OCI-M2 (cell line): ENCODE results near the gene SLC29A1.
A peak's percentile ranks its signal among the peaks of the same experiment; 100 is the strongest.
"Not testable (repeated sequence)": the region's sequence is repeated elsewhere in the genome, so short reads cannot be mapped to it uniquely, and the experiment has no call there.

Experiments used
- DNase-seq: peaks from one replicate; lab custom pipeline; 2025; ENCODE audit not compliant: unreplicated experiment; lab: John Stamatoyannopoulos, UW

SLC29A1 gene

GRCh38 chr6:44193307-44193910 is 30.0 kb upstream of the SLC29A1 start:
- DNase-seq = no peak

DNA sequence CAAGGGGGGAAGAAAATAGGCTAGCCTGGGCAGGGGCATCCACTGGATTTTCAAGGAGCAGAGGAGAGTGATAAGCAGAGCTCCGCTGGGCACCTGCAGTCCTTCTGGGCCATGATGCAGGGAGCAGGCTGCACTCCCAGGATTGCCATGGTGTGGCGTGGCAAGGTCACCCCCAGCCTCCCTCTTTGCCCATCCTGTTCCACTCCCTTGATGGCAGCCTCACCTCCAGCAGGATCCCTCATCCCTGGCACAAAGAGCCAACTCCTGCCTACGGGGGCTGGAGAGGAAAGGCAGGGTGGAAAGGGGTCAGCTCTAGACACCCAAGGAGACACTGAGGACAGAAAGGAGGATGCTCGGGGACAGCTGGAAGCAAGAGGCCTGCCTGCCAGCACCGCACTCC is 29.1 kb upstream of the SLC29A1 start:
- no peak for DNase-seq

GRCh38 chr6:44196351-44196750 is 27.0 kb upstream of the SLC29A1 start:
- not testable (repeated sequence) for DNase-seq

DNA sequence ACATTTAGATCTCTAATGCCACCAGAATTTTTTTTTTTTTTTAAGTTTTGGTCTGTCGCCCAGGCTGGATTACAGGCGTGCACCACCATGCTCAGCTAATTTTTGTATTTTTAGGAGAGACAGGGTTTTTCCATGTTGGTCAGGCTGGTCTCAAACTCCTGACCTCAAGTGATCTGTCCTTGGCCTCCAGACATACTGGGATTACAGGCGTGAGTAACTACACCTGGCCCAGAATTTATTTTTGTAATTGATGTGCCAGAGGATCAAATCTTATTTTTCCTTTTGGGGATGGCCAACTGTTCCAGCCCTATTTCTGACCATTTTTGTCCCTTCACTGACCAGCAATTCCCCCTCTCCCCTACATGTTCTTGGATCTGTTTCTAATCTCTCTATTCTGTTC is 24.7 kb upstream of the SLC29A1 start:
- DNase-seq = no peak

- DNase-seq = no peak
These were observed 23.5 kb upstream of the SLC29A1 start for GRCh38 chr6:44199883-44200282.

- no peak for DNase-seq
These were observed 22.2 kb upstream of the SLC29A1 start for GRCh38 chr6:44201200-44201599.

GRCh38 chr6:44201638-44202303 is 21.6 kb upstream of the SLC29A1 start:
- no peak for DNase-seq

DNA sequence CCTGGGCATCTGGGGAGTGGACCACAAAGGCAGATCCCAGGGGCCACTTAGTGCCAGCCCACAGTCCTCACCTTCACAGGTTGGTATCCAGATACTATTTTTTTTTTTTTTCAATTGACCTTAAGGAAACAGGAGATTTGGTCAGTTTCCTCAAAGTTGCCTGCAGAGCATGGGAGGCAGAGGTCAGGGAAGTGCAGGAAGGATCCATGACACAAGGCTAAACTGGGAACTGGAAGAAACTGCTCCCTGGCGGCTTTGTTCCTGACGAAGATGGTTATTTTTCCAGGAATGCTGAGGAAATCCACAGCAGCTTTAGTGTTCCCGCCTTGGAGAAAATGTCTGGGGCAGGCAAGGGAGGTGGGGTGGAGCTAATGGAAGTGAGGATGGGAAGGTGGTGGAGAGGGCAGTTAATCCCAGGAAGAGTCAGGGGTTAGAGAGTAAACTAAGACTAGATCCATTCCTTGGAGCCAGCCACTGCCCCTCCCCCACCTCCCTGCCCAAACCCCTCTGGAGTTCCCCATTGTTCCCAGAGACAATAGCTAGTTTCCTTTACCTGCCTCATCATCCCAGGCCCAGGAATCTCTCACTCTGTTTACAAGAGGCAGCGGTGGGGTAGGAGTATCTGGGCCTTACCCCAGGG is 20.9 kb upstream of the SLC29A1 start:
- no peak for DNase-seq

DNA sequence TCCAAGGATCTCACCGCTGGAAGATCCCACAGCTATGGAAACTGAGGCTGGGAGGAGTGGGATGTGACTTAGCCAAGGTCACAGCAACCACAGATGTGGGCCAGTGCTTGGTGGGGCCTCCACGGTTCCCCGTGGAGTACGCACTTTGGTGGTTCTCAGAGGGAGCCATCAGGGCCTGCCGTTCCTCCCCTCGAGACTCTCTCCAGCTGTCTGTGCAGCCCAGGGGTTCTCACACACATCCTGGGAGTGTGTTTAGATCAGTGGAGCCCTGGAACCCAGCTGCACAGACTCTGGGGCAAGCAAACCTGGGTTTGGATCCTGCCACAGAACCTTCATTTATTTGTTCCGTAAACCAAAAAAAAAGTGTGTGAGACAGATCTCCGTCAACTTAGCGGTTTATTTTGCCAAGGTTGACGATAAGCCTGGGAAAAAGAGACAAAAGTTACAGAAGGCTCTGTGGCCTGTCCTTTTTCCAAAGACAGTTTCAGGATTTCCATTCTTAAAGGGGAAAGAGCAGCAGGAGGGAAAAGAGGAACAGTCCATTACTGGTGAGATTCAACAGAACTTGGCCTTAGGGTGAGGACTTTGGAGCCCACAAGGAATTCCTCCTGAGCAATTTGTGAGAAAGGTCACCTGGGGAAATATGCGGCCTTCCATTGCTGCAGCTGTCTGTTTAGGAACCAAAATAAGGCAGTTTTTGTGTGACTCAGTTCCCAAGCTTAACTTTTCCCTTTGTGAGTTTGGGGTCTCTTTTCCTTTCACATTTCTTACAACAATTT is 20.2 kb upstream of the SLC29A1 start:
- DNase-seq = no peak

DNA sequence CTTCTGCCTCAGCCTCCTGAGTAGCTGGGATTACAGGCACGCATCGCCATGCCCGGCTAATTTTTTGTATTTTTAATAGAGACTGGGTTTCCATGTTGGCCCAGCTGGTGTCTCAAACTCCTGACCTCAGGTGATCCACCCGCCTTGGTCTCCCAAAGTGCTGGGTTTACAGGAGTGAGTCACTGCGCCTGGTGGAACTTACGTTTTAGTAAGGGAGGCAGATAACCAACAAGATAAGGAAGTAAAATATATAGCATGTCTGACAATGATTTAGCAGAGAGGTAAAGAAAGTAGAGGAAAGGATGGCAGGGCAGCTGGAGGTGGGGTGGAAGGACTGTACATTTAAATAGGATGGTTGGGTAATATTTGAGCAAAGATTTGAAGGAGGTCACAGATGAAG is 19.4 kb upstream of the SLC29A1 start:
- no peak for DNase-seq

GRCh38 chr6:44207966-44208365 is 15.4 kb upstream of the SLC29A1 start:
- no peak for DNase-seq

GRCh38 chr6:44211284-44211683 is 12.1 kb upstream of the SLC29A1 start:
- no peak for DNase-seq

- DNase-seq = no peak
These were observed 9.1 kb upstream of the SLC29A1 start for GRCh38 chr6:44214307-44214706.

DNA sequence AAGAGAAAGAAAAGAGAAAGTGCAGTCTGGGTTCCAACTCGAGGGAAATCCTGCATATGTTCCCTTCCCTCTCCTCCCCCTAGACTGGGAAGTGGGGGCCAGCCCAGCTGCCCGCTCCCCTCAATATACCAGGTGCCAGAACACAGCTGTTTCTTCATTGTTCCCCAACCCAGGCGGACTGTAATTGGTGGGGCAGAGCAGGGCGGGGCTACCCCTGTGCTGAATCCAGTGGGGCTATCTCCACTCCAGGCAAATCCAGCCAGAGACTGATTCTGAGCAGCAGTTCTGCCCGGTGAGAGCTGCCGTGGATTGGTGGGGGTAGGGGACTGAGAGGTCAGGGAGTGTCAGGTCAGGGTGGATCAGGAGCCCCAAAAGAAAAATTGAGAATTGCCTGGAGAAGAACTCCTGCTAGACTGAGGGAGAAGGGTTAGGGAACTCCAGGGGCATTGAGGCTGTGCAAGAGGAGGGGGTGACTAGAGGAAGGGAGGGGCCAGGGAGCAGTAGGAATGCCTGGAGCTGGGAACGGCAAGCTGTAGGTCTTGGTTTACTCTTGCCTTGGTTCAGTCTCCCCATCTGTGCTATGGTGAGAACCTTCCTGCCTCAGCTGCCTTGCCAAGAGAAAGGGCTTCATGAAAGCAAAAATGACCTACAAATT is 6.6 kb upstream of the SLC29A1 start, which contains the start of gene MYMX:
MYMX (plus strand) TSS at position 250 of the 655 bp plus-strand sequence. CDS start 546 bp downstream, outside the sequence.
- no peak for DNase-seq

DNA sequence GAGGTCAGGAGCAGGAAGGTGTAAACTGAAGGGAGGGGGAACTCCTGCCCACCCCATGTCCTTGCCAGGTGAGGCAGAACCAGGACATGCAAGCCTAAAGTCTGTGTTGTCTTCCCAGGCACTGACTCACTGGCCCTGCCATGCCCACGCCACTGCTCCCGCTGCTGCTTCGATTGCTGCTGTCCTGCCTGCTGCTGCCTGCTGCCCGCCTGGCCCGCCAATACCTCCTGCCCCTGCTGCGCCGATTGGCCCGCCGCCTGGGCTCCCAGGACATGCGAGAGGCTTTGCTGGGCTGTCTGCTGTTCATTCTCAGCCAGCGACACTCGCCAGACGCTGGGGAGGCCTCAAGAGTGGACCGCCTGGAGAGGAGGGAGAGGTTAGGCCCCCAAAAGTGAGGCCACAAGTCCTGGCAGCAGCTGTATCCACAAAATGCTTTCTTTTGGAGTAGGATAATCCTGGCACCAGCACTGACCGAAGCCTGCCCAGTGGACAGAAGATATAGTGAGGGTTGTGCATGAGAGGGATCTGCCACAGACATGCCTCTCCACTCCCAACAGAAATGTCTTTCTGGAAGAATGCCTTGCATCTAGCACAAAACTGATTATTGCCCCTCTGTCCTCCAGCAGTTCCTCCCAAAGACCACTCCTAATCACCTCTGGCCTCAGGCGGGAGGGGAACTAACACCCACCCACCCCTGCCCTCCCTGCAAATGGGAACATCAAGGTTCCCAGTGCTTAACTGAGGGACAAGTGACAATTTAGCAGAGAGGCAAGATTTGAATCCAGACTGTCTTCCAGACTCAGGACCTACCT is 5.9 kb upstream of the SLC29A1 start:
- no peak for DNase-seq

DNA sequence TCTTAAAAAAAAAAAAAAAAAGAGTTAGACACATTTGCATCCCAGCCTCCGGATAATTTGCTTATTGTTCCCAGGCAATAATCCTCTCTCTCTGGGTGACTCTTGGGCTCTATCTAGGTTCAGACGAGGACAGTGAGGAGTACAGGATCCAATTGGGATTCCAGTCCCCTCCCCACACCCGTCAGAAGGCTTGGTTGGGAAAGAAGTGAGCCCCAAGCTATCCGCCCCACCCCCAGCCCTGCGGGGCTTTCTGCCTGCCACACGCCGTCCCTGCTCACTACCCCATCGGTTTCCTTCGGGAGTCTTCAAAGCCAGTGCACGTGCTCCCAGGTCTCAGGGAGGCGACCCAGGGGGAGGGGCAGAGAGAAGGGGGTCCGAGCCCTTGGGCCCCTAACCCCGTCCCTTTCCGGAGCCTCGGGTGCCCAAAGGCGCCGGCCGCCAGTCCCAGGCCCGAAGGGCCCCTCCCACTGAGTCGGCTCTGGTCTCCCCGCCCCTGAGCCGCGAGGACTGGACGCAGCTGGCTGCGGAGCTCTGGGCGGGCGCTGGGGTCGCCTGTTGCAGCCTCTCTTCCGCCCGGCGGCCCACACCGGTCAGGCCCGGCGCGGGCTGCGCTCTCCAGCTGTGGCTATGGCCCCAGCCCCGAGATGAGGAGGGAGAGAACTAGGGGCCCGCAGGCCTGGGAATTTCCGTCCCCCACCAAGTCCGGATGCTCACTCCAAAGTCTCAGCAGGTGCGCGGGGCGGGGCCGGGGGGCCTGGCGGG is 4.2 kb upstream of the SLC29A1 start:
- DNase-seq = peak; percentile 45

- no peak for DNase-seq
These were observed 3.3 kb upstream of the SLC29A1 start for GRCh38 chr6:44219815-44220784.

DNA sequence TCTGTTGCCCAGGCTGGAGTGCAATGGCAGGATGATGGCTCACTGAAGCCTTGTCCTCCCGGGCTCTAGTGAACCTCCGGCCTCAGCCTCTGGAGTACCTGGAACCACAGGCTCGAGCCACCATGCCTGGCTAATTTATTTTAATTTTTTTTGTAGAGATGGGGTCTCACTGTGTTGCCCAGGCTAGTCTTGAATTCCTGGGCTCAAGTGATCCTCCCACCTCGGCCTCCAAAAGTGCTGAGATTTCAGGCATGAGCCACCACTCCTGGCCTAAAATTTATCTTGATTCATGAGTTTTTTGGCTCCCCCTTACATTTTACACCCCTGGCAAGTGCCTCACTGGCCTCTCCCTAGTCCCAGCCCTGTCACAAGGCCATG is 2.5 kb upstream of the SLC29A1 start:
- DNase-seq = no peak
